ENCODE data around the gene CERS6.
"Not testable (repeated sequence)": the region's sequence is repeated elsewhere in the genome, so short reads cannot be mapped to it uniquely, and the experiment has no call there.

CERS6 gene

DNA sequence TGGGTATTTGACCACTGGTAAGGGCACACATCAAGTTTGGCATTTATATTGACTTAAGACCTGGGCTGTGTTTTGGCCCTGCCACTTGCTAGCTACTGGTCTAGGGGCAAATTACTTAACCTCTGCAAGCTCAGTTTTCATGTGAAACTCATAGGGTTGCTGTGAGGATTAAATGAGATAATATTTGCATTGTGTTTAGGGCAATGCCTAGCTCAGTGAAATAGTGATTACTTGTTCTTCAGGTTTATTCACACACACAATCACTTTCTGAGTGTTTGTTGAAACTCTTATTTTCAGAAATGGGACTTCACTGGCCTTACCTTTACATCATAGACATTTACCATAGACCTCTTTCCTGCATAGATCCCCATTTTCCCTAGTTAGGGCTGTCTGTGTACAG lies 12.3 kb downstream of the CERS6 start:
- DNase-seq (ENCODE audit: low read depth): no peak

DNA sequence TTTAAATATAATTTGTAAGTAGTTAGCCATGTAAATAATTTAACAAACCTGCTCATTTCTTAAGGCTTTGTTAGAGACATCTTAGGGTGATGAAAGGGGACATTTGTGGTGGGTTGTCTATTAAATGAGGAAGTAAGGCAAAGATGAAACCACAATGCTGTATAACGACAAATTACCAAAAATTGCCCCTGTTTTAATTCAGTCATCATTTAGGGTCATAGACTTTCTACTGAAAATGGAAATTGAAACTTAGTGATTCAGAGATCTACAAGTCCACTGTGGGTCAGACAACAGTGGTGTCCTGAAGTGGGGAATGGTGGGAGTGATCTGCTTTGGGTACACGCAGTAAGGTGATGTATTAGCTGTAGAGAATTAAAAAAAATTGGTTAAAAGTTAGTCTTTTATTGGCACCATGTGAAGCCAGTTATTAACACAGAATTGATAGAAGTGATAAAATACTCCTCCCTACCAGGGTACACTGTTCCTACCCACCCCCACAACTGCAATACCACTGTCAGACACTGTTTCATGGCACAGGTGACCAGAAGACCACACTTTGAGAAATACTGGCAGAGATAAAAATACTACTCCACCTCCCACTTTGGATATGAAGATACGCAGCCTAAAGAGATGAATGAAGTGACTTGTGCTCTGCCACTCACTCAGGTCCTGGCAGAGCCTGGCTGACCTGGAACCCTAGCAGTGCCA lies 13.4 kb downstream of the CERS6 start:
- DNase-seq (ENCODE audit: low read depth): no peak

DNA sequence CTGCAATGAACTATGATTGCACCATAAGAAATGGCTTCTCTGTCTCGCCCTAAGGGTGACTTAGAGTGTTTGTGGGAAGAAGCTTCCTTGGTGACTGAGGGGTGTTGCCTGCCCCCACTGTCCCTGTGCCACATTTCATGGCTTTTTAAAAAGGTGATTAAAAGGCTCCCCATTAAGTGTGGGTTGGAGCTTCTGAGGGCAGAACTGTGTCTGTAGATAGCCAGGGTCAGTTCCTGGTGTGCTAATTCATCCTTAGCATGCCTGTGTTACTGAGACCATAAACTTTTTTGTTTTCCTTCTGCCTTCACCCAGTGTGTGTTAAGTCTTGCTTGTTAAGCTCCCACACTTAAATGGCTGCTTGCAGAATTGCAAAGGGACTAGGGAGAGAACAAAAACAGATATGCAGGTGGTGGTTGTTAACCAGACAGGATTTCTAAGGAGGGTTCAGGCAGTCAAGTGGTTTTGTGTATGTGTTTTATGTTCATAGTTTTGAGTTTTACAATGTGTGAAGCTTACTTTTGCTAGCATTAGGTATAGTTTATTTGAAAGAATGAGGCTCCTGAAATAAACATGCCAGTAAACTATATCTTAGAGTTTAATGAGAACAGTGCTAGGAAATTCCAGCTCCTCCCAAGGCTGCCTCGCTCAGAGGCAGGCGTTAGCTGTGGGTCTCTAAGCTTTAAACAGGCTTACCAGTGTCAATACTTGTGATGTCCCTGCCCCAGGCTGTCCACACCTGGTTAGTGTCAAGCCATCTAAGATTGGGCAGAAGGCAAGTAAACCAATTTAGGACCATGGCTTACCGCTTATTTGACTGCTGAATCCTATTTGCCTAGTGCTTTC lies 14.5 kb downstream of the CERS6 start:
- no peak for DNase-seq (ENCODE audit: low read depth)

DNA sequence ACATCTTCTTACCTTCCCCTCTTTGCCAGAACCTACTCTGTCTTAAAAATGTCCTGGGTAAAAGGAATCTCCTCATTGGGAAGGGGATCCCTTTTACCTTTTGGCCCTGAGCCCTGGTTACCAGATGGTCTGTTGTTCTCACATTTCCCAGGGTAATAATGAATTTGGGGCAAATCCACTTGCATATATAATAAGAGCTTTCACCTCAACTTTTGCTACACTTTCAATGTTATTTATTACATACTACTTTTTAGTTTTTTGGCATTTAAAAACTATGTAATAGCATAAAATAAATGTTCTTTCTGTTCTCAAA lies 15.0 kb downstream of the CERS6 start:
- no peak for DNase-seq (ENCODE audit: low read depth)

DNA sequence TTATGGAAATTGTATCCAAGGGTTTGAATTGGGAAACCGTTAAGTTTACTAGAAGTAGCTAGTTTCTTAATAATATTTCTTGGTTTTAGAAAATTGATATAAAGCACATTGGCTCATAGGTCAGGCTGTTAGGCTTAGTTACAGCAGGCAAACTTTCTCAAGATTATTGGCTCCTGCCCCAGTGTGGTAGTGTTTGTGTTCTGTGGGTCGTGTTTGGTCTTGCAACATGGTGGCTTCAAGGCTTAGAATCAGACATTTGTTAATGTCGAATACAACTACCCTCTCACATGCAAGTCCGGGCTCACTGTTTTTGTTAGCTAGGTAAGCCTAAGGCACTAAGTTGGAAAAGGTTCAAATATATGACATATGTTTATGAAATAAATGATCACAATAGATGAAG lies 19.6 kb downstream of the CERS6 start:
- DNase-seq (ENCODE audit: low read depth): no peak

DNA sequence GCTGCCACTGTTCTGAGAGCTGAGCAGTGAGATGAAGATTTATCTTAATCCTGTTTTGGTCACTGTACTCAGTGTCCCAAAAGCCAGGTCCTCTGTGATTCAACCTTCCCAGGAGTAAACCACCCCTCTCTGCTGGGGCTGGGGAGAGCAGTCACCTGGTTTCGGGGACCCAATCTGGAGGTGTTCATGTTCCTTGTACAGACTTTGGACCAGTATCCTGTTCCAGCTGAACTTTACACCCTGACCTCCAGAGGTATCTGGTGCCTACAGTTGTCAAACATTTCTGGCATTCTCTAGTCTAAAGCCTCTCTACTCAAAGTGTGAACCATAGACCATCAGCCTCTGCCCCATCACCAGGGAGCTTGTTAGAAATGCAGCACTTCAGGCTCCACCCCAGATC lies 22.1 kb downstream of the CERS6 start:
- no peak for DNase-seq (ENCODE audit: low read depth)

DNA sequence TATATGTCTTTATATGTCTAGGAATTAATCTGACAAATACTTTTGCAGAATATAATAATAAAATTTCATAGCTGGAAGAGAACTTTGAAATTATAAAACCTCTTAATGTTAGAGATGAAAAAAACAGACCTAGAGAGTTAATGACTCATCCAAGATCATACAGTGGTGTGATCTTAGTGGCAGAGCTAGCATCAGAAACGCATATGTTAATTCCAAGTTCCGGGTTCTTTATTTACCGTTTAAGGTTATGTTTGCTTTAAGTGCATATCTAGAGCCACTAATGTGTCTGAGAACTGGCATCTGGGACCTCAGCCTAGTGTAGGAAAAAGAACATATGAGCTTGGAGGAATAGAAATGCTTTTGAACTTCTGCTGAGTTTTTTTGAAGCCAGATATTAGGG lies 24.3 kb downstream of the CERS6 start:
- DNase-seq (ENCODE audit: low read depth): no peak

DNA sequence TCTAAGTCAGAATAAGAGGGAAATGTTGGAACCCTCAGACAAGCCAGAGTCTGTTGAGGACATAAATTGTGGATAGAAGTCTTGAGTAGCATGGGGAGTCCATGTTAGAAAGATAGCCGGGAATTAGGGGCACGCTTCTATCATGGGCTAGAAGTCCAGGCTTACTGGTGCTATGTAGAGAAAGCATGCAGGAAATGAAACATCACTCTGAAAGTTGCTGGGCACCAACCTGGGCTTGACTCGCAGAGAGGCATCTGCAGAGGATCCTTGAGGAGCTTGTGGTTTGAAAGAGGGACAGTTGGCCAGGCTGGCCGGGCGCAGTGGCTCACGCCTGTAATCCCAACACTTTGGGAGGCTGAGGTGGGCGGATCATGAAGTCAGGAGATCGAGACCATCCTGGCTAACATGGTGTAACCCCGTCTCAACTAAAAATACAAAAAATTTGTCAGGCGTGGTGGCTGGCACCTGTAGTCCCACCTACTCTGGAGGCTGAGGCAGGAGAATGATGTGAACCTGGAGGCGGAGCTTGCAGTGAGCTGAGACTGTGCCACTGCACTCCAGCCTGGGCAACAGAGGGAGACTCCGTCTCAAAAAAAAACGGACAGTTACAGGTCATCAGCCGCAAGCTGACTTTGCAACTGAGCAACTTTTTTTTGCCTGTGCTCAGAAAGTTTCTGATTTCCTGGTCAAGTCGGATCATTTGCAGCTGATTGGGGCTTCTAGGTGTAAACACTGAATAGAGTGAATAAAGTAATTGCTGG lies 24.9 kb downstream of the CERS6 start:
- no peak for DNase-seq (ENCODE audit: low read depth)

DNA sequence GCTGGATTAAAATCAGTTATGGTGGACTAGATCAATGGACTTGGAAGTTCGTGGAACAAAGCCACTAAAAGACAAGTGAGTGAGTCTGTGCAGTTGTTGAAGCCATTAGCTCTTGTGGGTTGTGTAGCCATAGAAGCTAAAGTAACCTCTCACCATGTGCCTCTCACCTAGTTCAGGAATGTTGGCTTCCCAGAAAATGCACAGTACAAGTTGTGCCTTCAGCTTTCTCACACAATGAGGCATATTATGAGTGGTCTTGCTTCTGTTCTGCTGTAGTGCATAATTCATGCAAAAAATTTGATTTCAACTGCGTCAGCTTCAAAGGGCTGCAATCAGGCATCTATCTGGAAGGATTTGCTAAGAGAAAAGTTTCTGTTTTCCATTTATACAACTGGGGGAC lies 26.2 kb downstream of the CERS6 start:
- DNase-seq (ENCODE audit: low read depth): no peak

DNA sequence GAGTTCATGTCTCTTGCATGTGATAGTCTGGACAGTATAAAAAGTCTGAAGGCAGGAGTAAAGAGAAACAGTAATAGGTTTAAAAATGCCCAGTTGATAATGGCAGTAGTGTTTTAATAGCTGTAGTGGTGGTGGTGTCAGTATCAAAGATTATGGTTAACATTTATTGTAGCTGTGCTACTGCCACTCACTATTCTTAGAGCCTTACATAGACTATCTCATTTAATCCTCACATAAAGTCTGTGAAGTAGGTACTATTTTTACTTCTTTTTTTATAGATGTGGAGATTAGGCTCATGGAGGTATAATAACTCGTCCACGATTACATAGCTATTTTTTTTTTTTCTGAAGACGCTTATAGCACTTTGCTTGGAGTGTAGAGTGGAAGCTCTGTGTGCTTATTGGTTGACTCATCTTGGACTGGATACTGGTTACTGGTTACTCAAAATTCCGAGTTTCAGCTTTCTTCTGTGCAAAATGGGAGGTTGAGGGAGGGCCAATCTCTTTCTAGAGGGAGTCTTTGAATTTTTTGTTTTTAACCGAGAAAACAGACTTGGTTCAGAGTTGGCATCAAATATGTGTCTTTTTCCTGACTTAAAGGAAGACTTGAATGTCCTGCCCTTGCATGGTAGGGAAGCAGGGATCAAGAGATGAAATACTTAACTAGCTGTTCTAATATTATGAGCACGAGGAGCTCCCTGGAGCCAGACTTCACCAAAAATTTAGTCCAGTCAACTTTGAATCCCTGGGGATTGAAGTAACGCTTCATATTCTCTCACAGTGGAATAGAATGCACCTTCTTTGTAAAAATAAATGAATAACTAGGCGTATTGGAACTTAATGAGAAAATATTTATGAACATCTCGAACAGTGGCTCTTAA lies 27.1 kb downstream of the CERS6 start:
- no peak for DNase-seq (ENCODE audit: low read depth)

DNA sequence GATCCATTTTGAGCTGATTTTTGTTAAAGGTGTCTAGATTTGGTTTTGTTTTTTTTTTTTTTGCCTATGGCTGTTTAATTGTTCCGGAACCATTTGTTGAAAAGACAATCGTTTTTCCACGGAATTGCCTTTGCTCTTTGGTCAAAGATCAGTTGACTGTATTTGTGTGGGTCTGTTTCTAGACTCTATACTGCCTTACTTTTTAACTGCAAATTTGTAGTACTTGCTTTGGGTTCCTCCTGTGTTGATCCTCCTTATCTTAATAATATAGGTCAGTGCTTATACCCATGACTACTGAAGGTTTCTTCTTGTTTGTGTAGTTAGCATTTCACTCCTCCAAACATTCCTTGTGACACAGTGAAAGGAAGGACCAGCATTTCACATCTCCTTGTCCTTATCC lies 30.4 kb downstream of the CERS6 start:
- no peak for DNase-seq (ENCODE audit: low read depth)

DNA sequence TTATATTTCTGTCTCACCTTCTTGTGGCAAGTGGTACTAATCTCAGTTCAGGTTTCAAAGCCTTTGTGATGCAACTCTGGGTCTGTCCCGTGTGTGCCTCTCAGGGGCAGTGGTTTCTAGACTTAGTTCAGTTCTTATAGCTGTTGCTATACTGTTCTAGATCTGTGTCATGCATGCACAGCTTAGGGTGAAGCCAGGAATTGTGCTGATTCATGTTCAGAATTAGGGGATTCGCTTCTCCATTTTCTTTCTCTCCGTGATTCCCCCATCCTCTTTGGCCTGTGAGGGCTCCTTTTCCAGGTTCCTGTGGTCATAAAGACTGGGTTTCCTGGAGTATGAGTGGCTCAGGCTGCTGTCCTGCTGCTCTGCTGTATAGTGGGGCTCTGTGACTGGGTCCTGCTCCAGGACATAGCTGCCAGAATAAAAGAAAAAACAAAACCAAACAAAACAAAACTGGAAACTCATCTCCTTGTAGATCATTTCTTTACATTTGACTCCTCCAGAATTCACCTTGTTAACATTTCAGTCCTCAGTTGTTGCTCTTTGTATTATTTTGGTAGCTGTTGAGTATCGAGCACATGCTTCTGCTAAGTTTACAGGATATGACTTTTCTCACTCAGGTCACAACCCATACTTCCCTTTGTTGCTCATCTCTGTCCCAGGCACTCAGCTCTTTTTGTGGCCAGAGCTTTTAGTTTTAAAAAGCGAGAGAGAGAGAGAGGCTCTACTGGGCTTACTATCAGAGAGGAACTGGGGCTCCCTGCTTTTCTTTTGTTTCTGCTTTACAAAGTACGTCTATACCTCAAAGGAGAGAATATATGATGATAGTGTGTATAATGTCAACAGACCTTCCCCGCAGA lies 34.2 kb downstream of the CERS6 start:
- no peak for DNase-seq (ENCODE audit: low read depth)

DNA sequence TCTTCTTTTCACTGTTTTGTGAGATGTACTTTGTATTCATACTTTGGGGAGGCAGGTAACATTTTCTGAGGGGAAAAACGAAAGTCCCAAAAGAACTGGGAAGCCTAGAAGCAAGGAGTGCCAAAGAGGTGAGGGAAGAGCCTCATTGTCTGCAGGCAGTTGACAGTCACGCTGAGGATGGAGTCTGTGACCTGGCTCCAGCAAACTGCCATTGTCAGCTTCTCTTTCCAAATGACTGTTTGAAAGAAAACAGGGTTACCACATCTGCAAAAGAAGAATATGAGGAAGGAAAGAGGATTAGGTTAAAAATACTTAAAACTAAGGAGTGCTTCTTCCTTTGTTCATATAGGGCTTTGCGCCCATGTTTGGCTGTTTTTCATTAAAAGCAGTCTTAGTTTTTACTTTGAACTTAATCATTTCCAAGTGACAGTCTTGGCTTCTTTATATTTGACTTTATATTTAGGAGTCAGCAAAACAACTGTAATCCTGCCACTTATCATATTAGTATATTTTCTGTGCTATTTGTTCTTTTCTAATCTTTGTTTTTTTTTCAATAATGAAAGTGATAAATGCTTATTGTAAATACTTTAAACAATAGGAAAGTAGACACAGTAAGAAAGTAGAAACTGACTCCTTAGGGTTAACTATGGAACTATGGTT lies 35.0 kb downstream of the CERS6 start:
- DNase-seq (ENCODE audit: low read depth): no peak

DNA sequence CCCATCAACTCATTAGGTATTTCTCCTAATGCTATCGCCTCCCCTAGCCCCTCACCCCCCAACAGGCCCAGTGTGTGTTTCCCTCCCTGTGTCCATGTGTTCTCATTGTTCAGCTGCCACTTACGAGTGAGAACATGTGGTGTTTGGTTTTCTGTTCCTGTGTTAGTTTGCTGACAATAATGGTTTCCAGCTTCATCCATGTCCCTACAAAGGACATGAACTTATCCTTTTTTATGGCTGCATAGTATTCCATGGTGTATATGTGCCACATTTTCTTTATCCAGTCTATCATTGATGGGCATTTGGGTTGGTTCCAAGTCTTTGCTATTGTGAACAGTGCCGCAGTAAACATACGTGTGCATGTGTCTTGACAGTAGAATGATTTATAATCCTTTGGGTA lies 35.7 kb downstream of the CERS6 start:
- not testable (repeated sequence) for DNase-seq (ENCODE audit: low read depth)

DNA sequence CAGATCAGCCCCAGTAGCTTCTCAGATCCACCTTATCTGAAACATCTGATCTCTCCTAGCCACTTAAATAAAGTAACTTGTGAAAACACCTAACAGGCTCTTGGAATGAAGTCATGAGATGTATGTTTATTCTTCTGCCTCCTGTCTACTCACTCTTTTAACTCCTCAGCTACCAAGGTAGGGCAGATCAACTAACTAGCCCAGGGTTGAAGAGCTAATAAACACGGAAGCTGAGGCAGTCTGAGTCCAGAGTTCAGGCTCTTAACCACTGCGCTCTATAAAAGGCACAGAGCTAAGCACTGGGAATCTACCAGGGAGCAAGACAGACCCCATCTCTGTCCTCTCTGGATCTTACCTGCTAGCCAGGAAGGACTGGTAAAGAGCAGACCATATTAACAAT lies 37.1 kb downstream of the CERS6 start:
- not testable (repeated sequence) for DNase-seq (ENCODE audit: low read depth)

DNA sequence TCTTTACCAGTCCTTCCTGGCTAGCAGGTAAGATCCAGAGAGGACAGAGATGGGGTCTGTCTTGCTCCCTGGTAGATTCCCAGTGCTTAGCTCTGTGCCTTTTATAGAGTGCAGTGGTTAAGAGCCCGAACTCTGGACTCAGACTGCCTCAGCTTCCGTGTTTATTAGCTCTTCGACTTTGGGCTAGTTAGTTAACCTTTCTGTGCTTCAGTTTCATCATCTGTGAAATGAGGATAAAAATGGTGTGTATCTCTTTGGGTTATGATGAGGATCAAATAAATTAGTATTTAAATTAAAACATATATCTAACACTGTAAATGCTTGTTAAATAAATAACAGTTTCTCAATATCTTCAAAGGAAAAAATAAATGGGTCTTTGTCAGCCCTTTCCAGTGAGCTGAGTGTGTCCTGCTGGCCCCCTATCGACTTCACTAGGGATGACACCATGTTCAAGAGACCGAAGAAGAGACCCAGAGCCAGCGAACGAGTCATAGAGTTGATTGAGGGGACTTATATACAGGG lies 38.2 kb downstream of the CERS6 start:
- DNase-seq (ENCODE audit: low read depth): no peak

DNA sequence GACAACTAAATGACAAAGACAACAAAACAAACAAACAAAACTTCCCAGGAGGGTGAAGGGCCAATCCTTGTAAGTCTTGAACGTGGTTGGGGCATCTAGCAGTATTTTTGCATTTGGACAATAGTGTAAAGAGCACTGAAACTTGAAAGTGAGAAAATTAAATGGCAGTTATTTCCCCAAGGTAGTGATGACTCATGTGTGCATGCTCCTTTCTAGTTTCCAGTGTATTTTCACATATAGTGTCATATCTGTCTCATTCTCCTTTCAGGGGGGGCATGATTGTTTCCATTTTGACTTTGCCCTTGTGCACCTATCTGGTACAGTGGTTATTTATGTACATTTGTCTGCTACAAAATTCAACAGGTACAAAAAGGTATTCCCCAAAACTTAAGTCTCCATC lies 39.5 kb downstream of the CERS6 start:
- no peak for DNase-seq (ENCODE audit: low read depth)

DNA sequence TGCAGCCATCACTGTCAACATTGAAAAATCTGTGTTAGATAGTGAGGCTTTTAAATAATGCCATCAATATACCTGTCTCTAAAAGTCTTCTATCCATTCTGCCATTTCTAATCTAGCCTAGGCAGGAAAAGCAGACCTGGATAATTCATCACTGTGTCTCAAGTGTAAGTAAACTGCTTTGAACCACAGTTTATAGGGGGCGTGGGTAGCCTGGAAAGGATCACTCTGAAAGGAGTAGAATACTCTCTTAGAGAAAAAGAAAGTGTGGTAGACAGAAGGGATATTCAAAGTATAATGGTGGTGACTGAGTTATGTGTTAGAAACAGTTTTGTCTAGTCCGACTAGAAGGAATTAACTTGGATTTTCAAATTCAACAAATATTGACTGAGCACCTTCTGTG lies 40.8 kb downstream of the CERS6 start:
- DNase-seq (ENCODE audit: low read depth): no peak

DNA sequence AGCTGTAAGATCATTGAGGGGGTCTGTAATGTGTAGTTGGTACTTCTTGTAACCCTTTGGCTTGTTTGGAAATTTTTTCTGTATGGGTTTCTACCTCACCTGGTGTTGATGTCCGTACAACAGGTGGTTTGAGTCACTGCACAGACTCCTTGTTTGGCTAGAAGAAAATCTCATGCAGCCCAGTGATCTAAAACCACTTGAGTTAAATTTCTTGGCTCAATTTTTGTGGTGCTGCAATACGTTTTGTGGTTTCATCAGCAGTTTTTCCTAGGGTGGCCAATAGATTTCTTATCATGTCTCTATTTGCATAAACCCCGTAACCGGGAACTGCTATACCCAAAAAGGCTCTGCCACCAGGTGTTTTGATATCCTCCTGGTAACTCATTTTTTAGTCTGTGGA lies 43.4 kb downstream of the CERS6 start:
- no peak for DNase-seq (ENCODE audit: low read depth)

DNA sequence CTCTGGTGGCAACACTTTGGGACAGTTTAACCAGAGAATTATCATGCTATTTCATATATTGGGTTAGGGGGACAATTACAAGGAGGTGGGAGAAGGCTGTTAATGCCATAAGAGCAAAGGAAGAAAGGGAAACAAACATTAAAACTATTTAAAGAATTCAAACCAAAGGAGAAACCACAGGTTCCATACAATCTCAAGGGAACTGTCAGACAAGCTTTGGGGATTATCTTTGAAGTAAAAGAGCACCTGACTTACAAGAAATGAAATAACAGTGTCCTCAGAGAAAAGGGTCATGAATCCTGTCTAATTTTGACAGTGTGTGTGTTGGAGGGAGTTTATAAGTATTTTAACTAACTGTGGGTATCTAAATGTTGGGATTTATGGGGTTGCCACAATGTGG lies 44.4 kb downstream of the CERS6 start:
- no peak for DNase-seq (ENCODE audit: low read depth)
